Measurements from ENCODE around the gene EGLN1. TPM values are rescaled to one million over a fixed set of nuclear protein-coding genes. Genes with fewer than 3 reads are reported as not detected.
"Not testable (repeated sequence)": the region's sequence is repeated elsewhere in the genome, so short reads cannot be mapped to it uniquely, and the experiment has no call there.

EGLN1 gene
- total RNA-seq, 4 donors from 2014 or later = 34.7 to 53.1 (median 39.8) TPM

GRCh38 chr1:231442735-231443134 lies 20.6 kb upstream of the EGLN1 start:
- no peak for DNase-seq
- TF ChIP-seq, protein P1, sequence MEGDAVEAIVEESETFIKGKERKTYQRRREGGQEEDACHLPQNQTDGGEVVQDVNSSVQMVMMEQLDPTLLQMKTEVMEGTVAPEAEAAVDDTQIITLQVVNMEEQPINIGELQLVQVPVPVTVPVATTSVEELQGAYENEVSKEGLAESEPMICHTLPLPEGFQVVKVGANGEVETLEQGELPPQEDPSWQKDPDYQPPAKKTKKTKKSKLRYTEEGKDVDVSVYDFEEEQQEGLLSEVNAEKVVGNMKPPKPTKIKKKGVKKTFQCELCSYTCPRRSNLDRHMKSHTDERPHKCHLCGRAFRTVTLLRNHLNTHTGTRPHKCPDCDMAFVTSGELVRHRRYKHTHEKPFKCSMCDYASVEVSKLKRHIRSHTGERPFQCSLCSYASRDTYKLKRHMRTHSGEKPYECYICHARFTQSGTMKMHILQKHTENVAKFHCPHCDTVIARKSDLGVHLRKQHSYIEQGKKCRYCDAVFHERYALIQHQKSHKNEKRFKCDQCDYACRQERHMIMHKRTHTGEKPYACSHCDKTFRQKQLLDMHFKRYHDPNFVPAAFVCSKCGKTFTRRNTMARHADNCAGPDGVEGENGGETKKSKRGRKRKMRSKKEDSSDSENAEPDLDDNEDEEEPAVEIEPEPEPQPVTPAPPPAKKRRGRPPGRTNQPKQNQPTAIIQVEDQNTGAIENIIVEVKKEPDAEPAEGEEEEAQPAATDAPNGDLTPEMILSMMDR (IDR thresholded peaks at IDR 0.05) = no peak
- no peak for TF ChIP-seq POLR2A (IDR thresholded peaks at IDR 0.05)

DNA sequence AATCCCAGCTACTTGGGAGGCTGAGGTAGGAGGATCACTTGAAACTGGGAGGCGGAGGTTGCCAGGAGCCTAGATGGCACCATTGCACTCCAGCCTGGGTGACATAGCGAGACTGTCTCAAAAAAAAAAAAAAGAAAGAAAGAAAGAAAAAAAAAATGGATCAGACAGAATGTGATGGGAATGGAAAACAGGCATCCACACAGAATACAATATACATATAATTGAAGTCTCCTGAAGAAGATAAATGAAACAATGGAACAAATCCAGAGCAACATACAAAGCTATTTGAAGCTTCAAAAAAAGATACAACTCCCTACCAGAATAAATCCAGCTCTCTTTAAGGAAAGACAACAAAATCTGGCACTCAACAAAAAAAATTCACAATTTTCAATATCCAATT lies 10.9 kb upstream of the EGLN1 start:
- H3K27ac ChIP-seq = no peak overlapping the region
- H3K9me3 ChIP-seq = no peaks in the 10 kb centered on the region
- H3K27me3 ChIP-seq = no peaks in the 10 kb centered on the region
- no peaks in the 10 kb centered on the region for H3K4me1 ChIP-seq
- DNase-seq = no peak
- H3K4me3 ChIP-seq = no peak overlapping the region
- H3K36me3 ChIP-seq = no peaks in the 10 kb centered on the region
- TF ChIP-seq POLR2A (IDR thresholded peaks at IDR 0.05) = no peak
- TF ChIP-seq, protein P1 (IDR thresholded peaks at IDR 0.05) = no peak

More at GRCh38 chr1:231442735-231443134, 20.6 kb upstream of the EGLN1 start:
- Histone ChIP-seq H3K4me3 (no peak overlapping the region), H3K27ac (no peak overlapping the region), H3K4me1 (no peaks in the 10 kb centered on the region), H3K36me3 (no peaks in the 10 kb centered on the region), H3K9me3 (no peaks in the 10 kb centered on the region), H3K27me3 (no peaks in the 10 kb centered on the region)

- DNase-seq = no peak
- no peaks in the 10 kb centered on the region for H3K9me3 ChIP-seq
- H3K27me3 ChIP-seq = no peaks in the 10 kb centered on the region
- H3K4me3 ChIP-seq = no peak overlapping the region
- H3K36me3 ChIP-seq = no peaks in the 10 kb centered on the region
- no peak overlapping the region for H3K27ac ChIP-seq
- no peak for TF ChIP-seq POLR2A (IDR thresholded peaks at IDR 0.05)
- TF ChIP-seq, protein P1 (IDR thresholded peaks at IDR 0.05) = no peak
- H3K4me1 ChIP-seq = no peaks in the 10 kb centered on the region
These were observed 9.8 kb upstream of the EGLN1 start for GRCh38 chr1:231431665-231432415.

- not testable (repeated sequence) for H3K4me3 ChIP-seq, DNase-seq, H3K27me3 ChIP-seq, H3K36me3 ChIP-seq, H3K4me1 ChIP-seq, H3K27ac ChIP-seq, H3K9me3 ChIP-seq
These were observed 8.7 kb upstream of the EGLN1 start for GRCh38 chr1:231430678-231431352.

- no peak for TF ChIP-seq POLR2A (IDR thresholded peaks at IDR 0.05)
- TF ChIP-seq, protein P1 (IDR thresholded peaks at IDR 0.05) = no peak
- no peak overlapping the region for H3K27ac ChIP-seq
- DNase-seq = no peak
- no peaks in the 10 kb centered on the region for H3K9me3 ChIP-seq
- no peak overlapping the region for H3K4me3 ChIP-seq
- no peaks in the 10 kb centered on the region for H3K27me3 ChIP-seq
- H3K36me3 ChIP-seq = no peaks in the 10 kb centered on the region
- H3K4me1 ChIP-seq = peaks cover 0 to 2% (median 0%) of the 10 kb centered on the region in 4 donors
These were observed 6.3 kb upstream of the EGLN1 start for GRCh38 chr1:231428377-231428776.
